CD4-positive, alpha-beta T cell treated with Interleukin-4 for 4 hours (primary cell): ENCODE data around the gene DLG3.
A peak's percentile ranks its signal among the peaks of the same experiment; 100 is the strongest.
"Not testable (repeated sequence)": the region's sequence is repeated elsewhere in the genome, so short reads cannot be mapped to it uniquely, and the experiment has no call there.

Experiments
- DNase-seq: peaks from one replicate; pipeline ENCODE4 v3.0.0-alpha.2; 2020

Gene DLG3

GRCh38 chrX:70444326-70444945 is at the start of gene DLG3:
TSS of gene DLG3 (plus strand) at chrX:70444835. CDS start at chrX:70445202, 367 bp downstream.
- no peak for DNase-seq

- DNase-seq, result peak; percentile 55
Observed at GRCh38 chrX:70398899-70399298, 45.7 kb upstream of the DLG3 start.

- not testable (repeated sequence) for DNase-seq
Observed at GRCh38 chrX:70400181-70400580, 44.5 kb upstream of the DLG3 start.

GRCh38 chrX:70402721-70403120 is 41.9 kb upstream of the DLG3 start:
- no peak for DNase-seq

- no peak for DNase-seq
Observed at GRCh38 chrX:70405003-70405402, 39.6 kb upstream of the DLG3 start.

GRCh38 chrX:70410921-70411320 is 33.7 kb upstream of the DLG3 start:
- no peak for DNase-seq

GRCh38 chrX:70411475-70411874 is 33.2 kb upstream of the DLG3 start:
- DNase-seq, result no peak

GRCh38 chrX:70421618-70422017 is 23.0 kb upstream of the DLG3 start:
- no peak for DNase-seq

GRCh38 chrX:70422851-70423341 is 21.7 kb upstream of the DLG3 start, which contains the start of gene GDPD2:
TSS of gene GDPD2 (plus strand) at chrX:70423314. CDS start at chrX:70424985, 1,671 bp downstream.
- no peak for DNase-seq

- no peak for DNase-seq
Observed at GRCh38 chrX:70423936-70424675, 20.5 kb upstream of the DLG3 start.

- no peak for DNase-seq
Observed at GRCh38 chrX:70424801-70425200, 19.8 kb upstream of the DLG3 start.

- no peak for DNase-seq
Observed at GRCh38 chrX:70426286-70427278, 18.1 kb upstream of the DLG3 start.

- DNase-seq, result no peak
Observed at GRCh38 chrX:70427365-70427764, 17.3 kb upstream of the DLG3 start.

GRCh38 chrX:70429759-70430158 is 14.9 kb upstream of the DLG3 start:
- no peak for DNase-seq

- DNase-seq, result no peak
Observed at GRCh38 chrX:70432936-70433847, 11.4 kb upstream of the DLG3 start.

- peak; percentile 69 for DNase-seq
Observed at GRCh38 chrX:70433848-70434351, 10.7 kb upstream of the DLG3 start.

- DNase-seq, result peak; percentile 61
Observed at GRCh38 chrX:70434352-70434866, 10.2 kb upstream of the DLG3 start.

- DNase-seq, result peak; percentile 15
Observed at GRCh38 chrX:70434914-70435586, 9.6 kb upstream of the DLG3 start.

GRCh38 chrX:70436343-70436742 is 8.3 kb upstream of the DLG3 start:
- no peak for DNase-seq

- DNase-seq, result no peak
Observed at GRCh38 chrX:70437011-70437410, 7.6 kb upstream of the DLG3 start.
